MM.1S (cell line): Measurements from ENCODE around the gene VPS26B.

Experiments used
- CTCF ChIP-seq: fragments of 300-600 bp; sonication (generic); IDR thresholded peaks from 2 replicates; pipeline ENCODE4 v1.5.1; 2016; ENCODE audit warnings: antibody characterized with exemption, low read length, mixed read lengths
- EZH2 ChIP-seq: fragments of 300-600 bp; sonication (generic); optimal IDR thresholded peaks from 2 replicates; pipeline ENCODE3; 2017; ENCODE audit warnings: low read depth, mild to moderate bottlenecking, antibody characterized with exemption, low read length, mixed read lengths
- EZH2phosphoT487 ChIP-seq: fragments of 300-600 bp; sonication (generic); IDR thresholded peaks from 2 replicates; pipeline ENCODE4 v1.6.1; 2018; ENCODE audit warnings: antibody characterized with exemption, low read length

GRCh38 chr11:134260983-134261382, 36.5 kb downstream of the VPS26B start:
- TF ChIP-seq CTCF (no peak), EZH2phosphoT487 (no peak), EZH2 (no peak)
